ENCODE measurements around the gene HEPHL1.

HEPHL1 gene

GRCh38 chr11:94034207-94034606 lies 13.1 kb downstream of the HEPHL1 start:
- Mint-ChIP-seq H3K9me3 (peaks cover 11% of the 10 kb centered on the region), H3K4me3 (no peak overlapping the region), H3K27me3 (ENCODE audit: low read depth) (no peaks in the 10 kb centered on the region), H3K27ac (no peak overlapping the region), H3K4me1 (ENCODE audit: low read depth) (no peaks in the 10 kb centered on the region), H3K36me3 (ENCODE audit: low read depth) (no peaks in the 10 kb centered on the region)

GRCh38 chr11:94036096-94036495 lies 14.9 kb downstream of the HEPHL1 start:
- Mint-ChIP-seq H3K36me3 (ENCODE audit: low read depth) (no peaks in the 10 kb centered on the region), H3K9me3 (peaks cover 11% of the 10 kb centered on the region), H3K4me1 (ENCODE audit: low read depth) (no peaks in the 10 kb centered on the region), H3K4me3 (no peak overlapping the region), H3K27me3 (ENCODE audit: low read depth) (no peaks in the 10 kb centered on the region), H3K27ac (no peak overlapping the region)

DNA sequence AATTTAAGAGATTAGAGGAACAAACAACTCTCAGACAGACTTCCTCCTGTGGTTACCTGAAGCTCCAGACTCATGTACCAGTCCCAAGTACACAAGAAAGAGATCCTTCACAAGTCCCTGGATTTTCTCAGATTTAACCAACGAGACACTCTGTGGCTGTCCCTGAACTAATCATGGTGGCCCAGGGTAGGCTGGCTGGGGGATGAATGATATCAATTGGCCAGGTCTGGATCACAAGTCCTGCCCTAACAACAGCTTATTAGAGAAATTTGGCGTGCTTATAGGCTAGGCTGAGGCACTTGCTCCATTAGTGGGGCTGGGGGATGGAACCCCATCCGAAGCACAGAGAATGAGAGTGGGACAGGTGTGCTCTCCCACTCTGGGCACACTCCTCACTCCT lies 22.1 kb downstream of the HEPHL1 start:
- H3K27ac Mint-ChIP-seq: no peak overlapping the region
- H3K4me3 Mint-ChIP-seq: no peak overlapping the region
- no peaks in the 10 kb centered on the region for H3K4me1 Mint-ChIP-seq (ENCODE audit: low read depth)
- H3K9me3 Mint-ChIP-seq: no peaks in the 10 kb centered on the region
- no peaks in the 10 kb centered on the region for H3K36me3 Mint-ChIP-seq (ENCODE audit: low read depth)
- H3K27me3 Mint-ChIP-seq (ENCODE audit: low read depth): no peaks in the 10 kb centered on the region

- Mint-ChIP-seq H3K36me3 (ENCODE audit: low read depth) (no peaks in the 10 kb centered on the region), H3K4me3 (no peak overlapping the region), H3K9me3 (no peaks in the 10 kb centered on the region), H3K27ac (no peak overlapping the region), H3K27me3 (ENCODE audit: low read depth) (no peaks in the 10 kb centered on the region), H3K4me1 (ENCODE audit: low read depth) (no peaks in the 10 kb centered on the region)
Observed at GRCh38 chr11:94046796-94047195, 25.6 kb downstream of the HEPHL1 start.

DNA sequence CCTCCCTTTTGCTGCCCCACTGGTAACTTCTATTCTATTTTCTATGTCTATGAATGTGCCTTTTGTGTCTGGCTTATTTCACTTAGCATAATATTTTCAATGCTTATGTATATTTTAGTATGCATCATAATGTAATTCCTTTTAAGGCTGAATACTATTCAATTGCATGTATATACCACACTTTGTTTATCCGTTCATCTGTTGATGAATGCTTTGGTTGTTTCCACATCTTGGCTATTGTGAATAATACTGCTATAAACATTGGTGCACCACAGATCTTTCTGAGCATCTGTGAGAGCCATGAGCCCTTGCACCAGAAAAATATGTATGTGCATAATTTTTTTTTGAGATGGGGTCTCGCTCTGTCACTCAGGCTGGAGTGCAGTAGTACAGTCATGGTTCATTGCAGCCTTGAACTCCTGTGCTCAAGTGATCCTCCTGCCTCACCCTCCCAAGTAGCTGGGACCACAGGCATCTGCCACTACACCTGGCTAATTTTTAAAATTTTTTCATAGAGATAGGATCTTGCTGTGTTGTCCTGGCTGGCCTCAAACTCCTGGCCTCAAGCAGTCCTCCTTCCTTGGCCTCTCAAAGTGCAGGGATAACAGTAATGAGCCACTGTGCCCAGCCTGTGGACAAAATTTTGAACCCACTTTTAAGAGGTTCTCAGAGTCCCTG lies 27.0 kb downstream of the HEPHL1 start:
- no peak overlapping the region for H3K27ac Mint-ChIP-seq
- H3K4me1 Mint-ChIP-seq (ENCODE audit: low read depth): no peaks in the 10 kb centered on the region
- no peaks in the 10 kb centered on the region for H3K9me3 Mint-ChIP-seq

GRCh38 chr11:94049351-94049750 lies 28.2 kb downstream of the HEPHL1 start:
- no peak overlapping the region for H3K27ac Mint-ChIP-seq
- no peaks in the 10 kb centered on the region for H3K36me3 Mint-ChIP-seq (ENCODE audit: low read depth)
- H3K4me3 Mint-ChIP-seq: no peak overlapping the region
- H3K27me3 Mint-ChIP-seq (ENCODE audit: low read depth): no peaks in the 10 kb centered on the region
- H3K4me1 Mint-ChIP-seq (ENCODE audit: low read depth): no peaks in the 10 kb centered on the region
- no peaks in the 10 kb centered on the region for H3K9me3 Mint-ChIP-seq

More for the DNA sequence above, 27.0 kb downstream of the HEPHL1 start:
- no peaks in the 10 kb centered on the region for H3K27me3 Mint-ChIP-seq (ENCODE audit: low read depth)
- H3K4me3 Mint-ChIP-seq: no peak overlapping the region
- H3K36me3 Mint-ChIP-seq (ENCODE audit: low read depth): no peaks in the 10 kb centered on the region

- Mint-ChIP-seq H3K9me3 (no peaks in the 10 kb centered on the region), H3K4me3 (no peak overlapping the region), H3K27me3 (ENCODE audit: low read depth) (no peaks in the 10 kb centered on the region), H3K36me3 (ENCODE audit: low read depth) (no peaks in the 10 kb centered on the region), H3K4me1 (ENCODE audit: low read depth) (no peaks in the 10 kb centered on the region), H3K27ac (no peak overlapping the region)
Observed at GRCh38 chr11:94058630-94059029, 37.5 kb downstream of the HEPHL1 start.

DNA sequence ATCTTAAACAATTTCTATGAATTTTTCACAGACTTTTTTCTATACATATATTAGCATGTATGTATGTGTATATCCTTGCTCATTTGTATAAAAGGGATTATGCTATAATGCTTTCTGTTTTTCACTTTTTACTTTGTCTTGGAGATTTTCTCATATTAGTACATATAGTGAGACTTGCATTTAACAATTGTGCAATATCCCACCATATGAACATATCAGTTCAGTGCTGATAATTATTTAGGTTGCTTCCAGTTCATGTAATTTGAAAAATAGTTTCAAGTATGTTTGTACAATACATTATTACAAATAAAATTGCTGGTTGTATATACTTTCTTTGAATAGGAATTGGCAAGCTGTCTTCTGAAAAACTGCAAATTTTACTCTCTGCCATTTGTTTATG lies 37.9 kb downstream of the HEPHL1 start:
- H3K4me1 Mint-ChIP-seq (ENCODE audit: low read depth): no peaks in the 10 kb centered on the region

DNA sequence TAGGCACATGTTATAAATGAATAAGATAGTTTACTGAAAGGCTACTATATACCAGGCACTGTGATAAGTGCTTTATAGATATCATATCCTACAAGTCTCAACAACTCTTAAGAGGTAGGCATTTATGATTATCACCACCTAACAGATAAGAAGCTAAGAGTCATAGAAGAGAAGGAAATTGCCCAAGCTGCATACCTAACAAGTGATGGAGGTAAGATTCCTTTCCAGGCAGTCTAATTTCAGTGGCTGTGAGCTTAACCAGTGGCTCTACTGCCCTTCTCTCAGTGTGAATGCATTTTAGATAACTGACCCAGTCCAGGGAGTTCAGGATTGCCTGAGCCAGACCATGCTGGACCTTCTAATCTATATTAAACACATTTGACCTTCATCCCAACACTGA lies 39.2 kb downstream of the HEPHL1 start:
- H3K36me3 Mint-ChIP-seq (ENCODE audit: low read depth): no peaks in the 10 kb centered on the region
- no peak overlapping the region for H3K27ac Mint-ChIP-seq
- no peaks in the 10 kb centered on the region for H3K4me1 Mint-ChIP-seq (ENCODE audit: low read depth)
- H3K4me3 Mint-ChIP-seq: no peak overlapping the region
- no peaks in the 10 kb centered on the region for H3K9me3 Mint-ChIP-seq
- no peaks in the 10 kb centered on the region for H3K27me3 Mint-ChIP-seq (ENCODE audit: low read depth)

More for the DNA sequence above, 37.9 kb downstream of the HEPHL1 start:
- H3K27ac Mint-ChIP-seq: no peak overlapping the region
- H3K36me3 Mint-ChIP-seq (ENCODE audit: low read depth): no peaks in the 10 kb centered on the region
- no peaks in the 10 kb centered on the region for H3K27me3 Mint-ChIP-seq (ENCODE audit: low read depth)
- H3K4me3 Mint-ChIP-seq: no peak overlapping the region
- no peaks in the 10 kb centered on the region for H3K9me3 Mint-ChIP-seq

GRCh38 chr11:94062360-94062759 lies 41.2 kb downstream of the HEPHL1 start:
- H3K36me3 Mint-ChIP-seq (ENCODE audit: low read depth): no peaks in the 10 kb centered on the region
- no peaks in the 10 kb centered on the region for H3K4me1 Mint-ChIP-seq (ENCODE audit: low read depth)
- no peaks in the 10 kb centered on the region for H3K9me3 Mint-ChIP-seq
- no peaks in the 10 kb centered on the region for H3K27me3 Mint-ChIP-seq (ENCODE audit: low read depth)
- no peak overlapping the region for H3K27ac Mint-ChIP-seq
- no peak overlapping the region for H3K4me3 Mint-ChIP-seq

- Mint-ChIP-seq H3K4me3 (no peak overlapping the region), H3K4me1 (ENCODE audit: low read depth) (no peaks in the 10 kb centered on the region), H3K36me3 (ENCODE audit: low read depth) (no peaks in the 10 kb centered on the region), H3K27me3 (ENCODE audit: low read depth) (no peaks in the 10 kb centered on the region), H3K9me3 (no peaks in the 10 kb centered on the region), H3K27ac (no peak overlapping the region)
Observed at GRCh38 chr11:94066901-94067429, 45.8 kb downstream of the HEPHL1 start.

- Mint-ChIP-seq H3K27me3 (ENCODE audit: low read depth) (no peaks in the 10 kb centered on the region), H3K9me3 (no peaks in the 10 kb centered on the region), H3K4me1 (ENCODE audit: low read depth) (no peaks in the 10 kb centered on the region), H3K36me3 (ENCODE audit: low read depth) (no peaks in the 10 kb centered on the region), H3K4me3 (no peak overlapping the region), H3K27ac (no peak overlapping the region)
Observed at GRCh38 chr11:94068764-94069163, 47.6 kb downstream of the HEPHL1 start.

- no peaks in the 10 kb centered on the region for H3K36me3 Mint-ChIP-seq (ENCODE audit: low read depth)
- H3K27ac Mint-ChIP-seq: no peak overlapping the region
- no peaks in the 10 kb centered on the region for H3K4me1 Mint-ChIP-seq (ENCODE audit: low read depth)
- peaks cover 7% of the 10 kb centered on the region for H3K27me3 Mint-ChIP-seq (ENCODE audit: low read depth)
- H3K4me3 Mint-ChIP-seq: no peak overlapping the region
- no peaks in the 10 kb centered on the region for H3K9me3 Mint-ChIP-seq
Observed at GRCh38 chr11:94077552-94078293, 56.6 kb downstream of the HEPHL1 start.

GRCh38 chr11:94084164-94084563 lies 63.0 kb downstream of the HEPHL1 start:
- H3K9me3 Mint-ChIP-seq: no peaks in the 10 kb centered on the region
- H3K27me3 Mint-ChIP-seq (ENCODE audit: low read depth): peaks cover 7% of the 10 kb centered on the region
- H3K36me3 Mint-ChIP-seq (ENCODE audit: low read depth): no peaks in the 10 kb centered on the region
- no peak overlapping the region for H3K4me3 Mint-ChIP-seq
- H3K27ac Mint-ChIP-seq: no peak overlapping the region
- H3K4me1 Mint-ChIP-seq (ENCODE audit: low read depth): no peaks in the 10 kb centered on the region

- Mint-ChIP-seq H3K27me3 (ENCODE audit: low read depth) (no peaks in the 10 kb centered on the region), H3K4me1 (ENCODE audit: low read depth) (no peaks in the 10 kb centered on the region), H3K36me3 (ENCODE audit: low read depth) (no peaks in the 10 kb centered on the region), H3K9me3 (no peaks in the 10 kb centered on the region), H3K27ac (no peak overlapping the region), H3K4me3 (no peak overlapping the region)
Observed at GRCh38 chr11:94088906-94089305, 67.8 kb downstream of the HEPHL1 start.
